OCI-LY1 (cell line): Measurements from ENCODE around the gene XRCC6.

Experiments
- CTCF ChIP-seq: fragments of 200-600 bp; sonication (generic), shearing (Covaris generic); IDR thresholded peaks from 2 replicates; pipeline ENCODE4 v1.5.1; 2017; ENCODE audit warnings: mild to moderate bottlenecking, antibody characterized with exemption, low read length, moderate library complexity, mixed read lengths
- EZH2 ChIP-seq: fragments of 200-600 bp; sonication (generic), shearing (Covaris generic); IDR thresholded peaks from 2 replicates; pipeline ENCODE4 v1.8.0; 2017; ENCODE audit warnings: borderline replicate concordance, mixed run types, mild to moderate bottlenecking, antibody characterized with exemption, low read length, moderate library complexity, mixed read lengths

GRCh38 chr22:41713004-41713403 is 91.9 kb downstream of the XRCC6 start:
- no peak for TF ChIP-seq CTCF
- TF ChIP-seq EZH2 = no peak
